AG20443 (cell line): ENCODE measurements around the gene NPFFR1.
"Not testable (repeated sequence)": the region's sequence is repeated elsewhere in the genome, so short reads cannot be mapped to it uniquely, and the experiment has no call there.

Experiments
- DNase-seq: peaks from one replicate; pipeline ENCODE4 v3.0.0; 2012; ENCODE audit warnings: low spot score, mixed read lengths

NPFFR1 gene

DNA sequence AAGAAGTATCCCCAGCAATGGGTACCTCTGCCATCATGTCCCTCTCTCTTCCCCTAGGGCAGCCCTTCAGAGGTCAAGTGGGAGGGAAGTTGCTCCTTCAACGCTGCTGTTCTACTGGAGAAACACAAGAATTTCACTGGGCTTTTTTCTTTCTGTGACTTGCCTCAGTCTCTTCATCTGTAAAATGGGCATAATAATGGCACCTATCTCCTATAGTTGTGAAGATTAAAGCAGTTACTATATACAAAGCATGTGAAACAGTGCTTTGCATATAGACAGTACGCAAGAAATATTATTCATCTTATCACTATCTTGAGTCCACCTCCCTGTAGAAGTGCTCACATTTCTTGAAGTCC lies 1.6 kb upstream of the NPFFR1 start:
- DNase-seq = no peak

DNA sequence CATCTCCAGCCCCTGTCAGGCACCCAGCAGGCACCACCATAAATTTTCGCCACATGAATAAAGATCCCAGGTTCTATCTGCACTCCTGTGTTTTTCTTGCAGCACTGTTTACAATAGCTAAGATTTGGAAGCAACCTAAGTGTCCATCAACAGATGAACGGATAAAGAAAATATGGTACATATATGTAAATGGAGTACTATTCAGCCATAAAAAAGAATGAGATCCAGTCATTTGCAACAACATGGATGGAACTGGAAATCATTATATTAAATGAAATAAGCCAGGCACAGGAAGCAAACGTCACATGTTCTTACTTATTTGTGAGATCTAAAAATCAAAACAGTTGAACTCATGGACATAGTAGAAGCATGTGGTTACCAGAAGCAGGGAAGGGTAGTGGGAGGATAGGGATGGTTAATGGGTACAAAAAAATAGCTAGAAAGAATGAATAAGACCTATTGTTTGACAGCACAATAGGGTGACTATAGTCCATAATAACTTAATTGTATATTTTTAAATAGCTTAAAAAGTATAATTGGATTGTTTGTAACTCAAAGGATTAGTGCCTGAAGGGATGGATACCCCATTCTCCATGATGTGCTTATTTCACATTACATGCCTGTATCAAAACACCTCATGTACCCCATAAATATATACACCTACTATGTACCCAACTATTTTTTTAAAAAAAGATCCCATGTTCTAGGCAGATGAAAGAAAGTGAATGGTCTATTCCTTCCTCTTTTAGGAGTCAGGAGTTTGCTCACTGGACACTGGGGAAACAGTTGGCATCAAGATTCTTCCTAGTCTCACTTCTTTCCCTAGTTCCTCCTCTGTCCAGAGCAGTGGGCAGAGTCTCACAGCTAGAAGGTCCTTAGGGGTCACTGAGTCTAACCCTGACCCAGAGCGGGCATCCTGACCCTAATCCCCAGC lies 1.0 kb upstream of the NPFFR1 start:
- no peak for DNase-seq

DNA sequence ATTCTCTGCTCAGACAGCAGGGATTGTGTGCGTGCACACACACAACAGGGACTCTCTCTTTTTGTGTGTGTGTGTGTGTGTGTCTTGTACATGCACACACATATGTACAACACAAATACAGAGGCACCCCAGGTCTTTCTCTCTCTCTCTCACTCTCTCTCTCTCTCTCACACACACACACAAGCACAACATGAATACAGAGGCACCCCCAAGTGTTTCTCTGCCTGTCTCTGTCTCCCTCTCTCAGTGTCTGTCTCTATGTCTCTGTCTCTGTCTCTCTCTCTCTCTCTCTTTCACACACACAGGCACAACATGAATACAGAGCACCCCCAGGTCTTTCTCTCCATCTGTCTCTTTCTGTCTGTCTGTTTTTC lies 746 bp downstream of the NPFFR1 start:
- DNase-seq = no peak

DNA sequence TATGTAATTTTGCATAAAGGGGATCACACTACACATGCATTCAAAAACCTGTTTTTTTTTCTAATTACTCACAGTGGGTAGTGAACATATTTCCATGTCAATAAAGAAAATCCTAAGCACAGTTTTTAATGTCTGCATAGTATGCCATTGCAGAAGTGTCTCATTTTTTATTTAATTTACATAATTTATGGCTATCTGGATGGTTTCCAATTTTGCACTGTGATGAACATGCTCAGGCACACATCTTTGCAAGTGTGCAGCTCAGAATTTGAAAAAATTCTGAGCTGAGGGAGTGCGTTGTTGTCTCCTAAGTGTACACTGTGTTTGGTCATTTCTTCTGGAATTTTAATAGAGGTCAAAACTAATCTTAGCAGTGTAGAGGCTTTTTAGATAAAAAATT lies 2.2 kb downstream of the NPFFR1 start:
- no peak for DNase-seq

DNA sequence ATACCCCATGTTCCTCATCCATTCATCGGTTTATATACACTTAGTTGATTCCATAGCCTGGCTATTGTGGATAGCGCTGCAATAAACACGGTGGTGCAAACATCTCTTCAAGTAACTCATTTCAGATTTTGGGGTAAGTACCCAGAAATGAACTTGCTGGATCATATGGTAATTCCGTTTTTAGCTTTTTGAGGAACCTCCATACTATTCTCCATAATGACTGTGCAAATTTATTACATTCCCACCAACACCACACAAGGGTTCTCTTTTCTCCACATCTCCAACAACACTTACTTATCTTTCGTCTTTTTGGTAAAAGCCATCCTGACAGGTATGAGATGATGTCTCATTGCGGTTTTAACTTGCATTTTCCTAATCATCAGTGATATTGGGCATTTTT lies 3.7 kb downstream of the NPFFR1 start:
- no peak for DNase-seq

DNA sequence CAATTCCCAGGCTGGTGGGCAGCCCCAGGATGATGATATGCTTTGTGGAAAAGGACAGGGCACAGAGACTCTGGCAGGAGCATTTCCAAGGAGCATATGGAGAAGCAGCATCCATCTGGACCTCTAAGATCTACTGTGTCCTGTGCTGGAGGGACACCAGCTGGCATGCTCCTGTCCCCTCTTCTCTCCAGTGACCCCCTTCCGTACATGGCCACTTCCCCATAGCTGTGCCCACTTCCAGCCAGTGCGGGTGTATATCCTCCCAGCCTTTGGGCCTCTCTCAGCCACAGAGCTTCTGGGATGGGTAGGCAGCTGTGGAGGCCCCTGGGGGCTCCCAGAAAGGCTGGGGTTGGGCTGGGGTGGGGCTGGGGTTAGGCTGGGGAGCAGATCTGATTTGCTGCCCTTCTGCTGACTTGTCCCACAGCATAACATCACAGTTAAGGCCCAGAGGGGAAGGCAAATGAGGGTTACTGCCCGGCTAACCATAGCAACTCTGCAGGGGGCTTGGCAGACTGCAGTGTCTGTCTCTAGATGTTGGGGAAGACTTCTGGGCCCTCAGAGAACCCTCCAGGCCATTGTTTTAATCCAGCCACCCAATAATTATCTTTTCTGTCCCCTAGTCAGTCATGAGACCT lies 6.3 kb downstream of the NPFFR1 start:
- DNase-seq = no peak

DNA sequence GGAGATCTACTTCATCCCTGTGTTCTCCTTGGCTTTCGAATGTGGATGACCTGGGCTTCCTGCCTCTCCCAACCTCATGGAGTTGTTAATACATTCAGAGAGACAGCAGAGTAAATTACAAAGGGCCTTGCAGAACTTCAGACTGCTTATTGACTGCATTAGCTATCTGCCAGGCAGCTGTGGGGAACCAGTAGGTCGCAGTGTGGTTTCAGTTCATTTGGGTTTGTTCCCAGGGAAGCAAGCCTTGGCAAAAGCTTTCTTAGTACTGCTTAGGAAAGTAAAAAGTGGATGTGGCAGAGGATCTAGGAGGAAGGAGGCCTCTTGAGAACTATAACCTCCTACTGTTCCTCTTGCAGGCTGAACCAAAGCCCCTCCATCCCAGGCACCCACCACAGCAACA lies 9.2 kb downstream of the NPFFR1 start:
- DNase-seq = peak; percentile 83

DNA sequence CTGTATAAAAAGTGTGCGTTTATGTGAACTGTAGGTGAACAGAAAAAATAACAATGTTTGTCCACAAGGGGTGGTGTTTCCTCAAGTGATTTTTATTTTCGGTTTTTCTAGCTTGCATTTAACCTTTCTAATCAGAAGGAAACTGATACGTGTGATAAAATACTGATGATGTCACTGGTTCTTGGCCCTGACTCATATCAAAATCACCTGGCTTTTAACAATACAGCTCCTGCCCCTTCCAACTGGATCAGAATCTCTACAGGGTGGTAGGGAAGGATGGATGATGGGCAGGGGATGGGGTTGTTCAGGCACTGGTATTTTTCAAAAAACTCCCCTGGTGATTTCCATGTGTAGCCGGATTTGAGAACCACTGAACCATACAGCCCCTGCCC lies 10.9 kb downstream of the NPFFR1 start:
- DNase-seq = no peak

DNA sequence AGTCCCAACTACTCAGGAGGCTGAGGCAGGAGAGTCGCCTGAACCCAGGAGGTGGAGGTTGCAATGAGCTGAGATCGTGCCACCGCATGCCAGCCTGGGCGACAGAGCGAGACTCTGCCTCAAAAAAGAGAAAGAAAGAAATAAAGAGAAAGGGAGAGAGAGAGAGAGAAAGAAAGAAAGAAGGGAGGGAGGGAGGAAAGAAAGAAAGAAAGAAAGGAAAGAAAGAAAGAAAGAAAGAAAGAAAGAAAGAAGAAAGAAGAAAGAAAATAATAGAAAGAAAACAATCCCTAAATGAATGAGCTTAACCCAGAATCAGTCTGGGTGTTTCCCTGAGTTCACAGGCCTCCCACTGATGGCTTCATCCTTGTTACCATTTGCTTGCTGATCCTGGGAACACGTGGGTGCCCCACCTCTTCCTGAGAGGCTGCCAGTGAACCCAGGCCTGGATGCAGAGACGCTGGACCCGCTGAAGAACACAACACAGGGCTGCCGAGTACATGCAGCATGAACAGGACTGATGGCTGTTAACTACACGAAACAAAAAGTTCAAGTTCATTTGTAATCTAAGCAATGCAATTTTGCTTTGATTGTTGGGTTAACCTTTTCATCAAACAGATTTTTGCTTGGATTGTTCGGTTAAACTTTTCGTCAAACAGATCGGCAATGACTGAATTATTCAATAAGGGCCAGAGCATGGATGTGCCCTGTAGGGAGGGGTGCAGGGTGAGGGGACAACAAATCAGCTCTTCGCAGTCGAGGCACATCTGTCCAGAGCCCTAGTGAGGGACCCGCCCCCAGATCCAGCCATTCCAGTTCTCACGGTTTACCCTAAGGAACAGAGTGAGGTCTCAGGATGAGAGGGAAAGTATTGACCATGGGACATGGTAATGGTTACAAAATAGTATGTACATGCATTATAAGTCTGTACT lies 11.5 kb downstream of the NPFFR1 start:
- DNase-seq = peak; percentile 55

DNA sequence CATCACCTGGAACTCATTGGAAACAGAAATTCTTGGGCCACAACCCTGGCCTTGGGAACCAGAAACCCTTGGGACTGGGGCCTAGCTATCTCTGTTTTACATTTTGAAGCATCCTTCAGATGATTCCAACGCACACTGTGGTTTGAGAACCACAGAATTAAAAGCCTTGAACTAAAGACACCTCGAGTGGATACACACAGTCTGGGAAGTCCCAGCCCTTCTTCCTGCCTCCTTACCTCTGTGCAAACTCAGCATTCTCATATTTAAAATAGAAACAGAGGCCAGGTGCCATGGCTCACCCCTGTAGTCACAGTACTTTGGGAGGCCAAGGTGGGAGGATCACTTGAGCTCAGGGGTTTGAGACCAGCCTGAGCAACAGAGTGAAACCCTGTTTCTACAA lies 12.9 kb downstream of the NPFFR1 start:
- DNase-seq = no peak

DNA sequence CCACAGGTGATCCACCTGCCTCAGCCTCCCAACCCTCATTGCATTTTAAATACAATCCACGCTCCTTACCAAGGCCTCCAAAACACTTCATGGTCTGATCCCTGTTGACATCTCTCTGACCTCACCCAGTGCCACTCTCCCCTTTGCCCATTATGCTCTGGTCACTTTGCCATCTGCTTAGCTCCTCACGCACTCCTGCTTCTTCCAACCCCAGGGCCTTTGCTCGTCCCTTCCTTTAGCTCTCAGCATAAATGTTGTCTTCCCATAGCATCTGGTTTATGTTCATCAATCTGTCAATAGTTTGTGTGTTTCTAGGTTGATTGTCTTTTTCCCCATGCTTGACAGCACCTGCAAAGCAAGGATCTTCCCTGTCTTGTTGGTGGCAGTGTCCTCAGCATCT lies 14.1 kb downstream of the NPFFR1 start:
- DNase-seq = no peak

DNA sequence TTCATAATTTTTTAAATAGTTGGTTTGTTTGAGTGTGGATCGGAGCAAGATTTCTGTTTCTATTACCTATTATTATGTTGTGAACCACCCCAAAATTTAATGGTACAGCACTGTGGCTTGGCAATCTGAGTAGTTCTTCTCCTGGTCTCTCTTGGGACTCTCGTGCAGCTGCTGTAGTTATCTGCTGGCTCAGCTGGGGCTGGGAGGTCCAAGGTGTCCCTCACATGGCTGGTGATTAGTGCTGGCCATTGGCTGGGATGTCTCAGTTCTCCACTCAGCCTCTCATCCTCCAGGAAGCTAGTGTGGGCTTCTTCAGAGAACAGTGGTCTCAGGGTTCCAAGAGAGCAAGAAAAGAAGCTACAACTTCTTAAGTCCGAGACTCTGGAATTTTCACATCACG lies 15.4 kb downstream of the NPFFR1 start:
- no peak for DNase-seq

DNA sequence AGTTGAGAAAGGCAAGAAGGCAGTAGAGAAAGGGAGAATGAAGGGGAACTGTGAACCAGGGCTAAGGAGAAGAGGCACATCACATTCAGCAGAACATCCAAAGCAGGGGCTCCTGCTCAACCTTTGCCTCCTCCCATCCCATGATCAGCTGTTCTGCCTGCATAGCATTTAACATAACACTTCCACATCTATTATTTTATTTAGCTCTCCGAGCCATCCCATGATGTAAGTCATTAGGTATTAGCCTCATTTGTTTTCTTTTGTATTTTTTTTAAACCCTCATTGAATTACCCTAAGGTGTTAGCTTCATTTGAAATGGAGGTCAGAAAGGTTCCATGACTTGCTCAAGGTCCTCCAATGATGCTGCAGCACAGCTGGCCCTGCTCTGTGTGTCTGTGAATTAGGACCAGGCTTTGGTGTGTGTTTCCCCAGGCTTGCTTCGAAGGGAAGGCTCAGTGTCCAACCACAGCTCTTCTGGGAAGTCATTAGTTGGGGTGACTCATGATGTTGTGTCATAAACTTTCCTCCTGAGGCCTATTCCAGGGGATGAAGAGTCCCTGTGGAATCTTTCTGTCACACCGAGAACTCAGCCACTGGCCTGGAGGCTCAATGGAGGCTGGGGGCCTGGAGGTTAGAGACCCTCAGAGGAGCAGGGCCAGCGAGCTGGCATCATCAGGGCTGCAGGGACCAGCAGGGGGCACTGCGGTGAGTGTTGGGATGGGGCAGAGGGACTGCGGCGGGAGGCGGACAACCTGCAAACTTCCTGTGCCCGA lies 16.5 kb downstream of the NPFFR1 start:
- DNase-seq = peak; percentile 95

DNA sequence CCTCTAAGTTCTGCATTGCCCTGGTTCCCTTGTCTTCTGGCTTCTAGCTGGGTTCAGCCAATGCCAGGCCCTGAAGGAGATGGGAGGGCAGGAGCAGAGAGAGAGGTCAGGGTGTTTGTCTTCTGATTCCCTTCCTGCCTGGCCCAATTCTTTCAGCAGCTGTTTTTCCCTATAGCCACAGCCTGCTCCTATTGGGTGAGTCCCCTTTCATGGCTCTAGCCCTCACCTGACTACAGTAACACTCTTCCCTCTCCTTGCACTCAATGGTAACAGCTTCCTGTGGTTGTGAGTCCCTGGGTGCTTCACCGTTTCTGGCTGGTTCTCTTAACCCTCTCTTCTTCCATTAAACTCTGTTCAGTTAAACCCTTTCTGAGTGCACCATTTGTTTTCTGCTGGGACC lies 17.1 kb downstream of the NPFFR1 start:
- no peak for DNase-seq

DNA sequence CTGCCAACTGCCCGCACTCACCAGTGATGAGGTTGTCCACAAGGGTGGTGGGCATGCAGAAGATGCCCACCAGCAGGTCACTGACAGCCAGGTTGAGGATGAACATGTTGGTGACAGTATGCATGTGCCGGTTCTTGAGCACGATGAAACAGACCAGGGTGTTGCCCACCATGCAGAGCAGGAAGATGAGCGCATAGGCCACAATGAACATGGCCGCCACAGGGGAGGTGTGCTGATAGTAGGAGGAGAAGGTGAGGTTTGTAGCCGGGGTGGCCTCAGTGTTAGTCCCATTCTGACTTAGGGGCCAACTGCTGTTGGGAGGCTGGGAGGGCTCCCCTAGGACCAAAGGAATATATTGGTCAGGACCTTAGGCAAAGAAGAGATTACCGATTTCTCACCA lies 17.7 kb downstream of the NPFFR1 start:
- no peak for DNase-seq

DNA sequence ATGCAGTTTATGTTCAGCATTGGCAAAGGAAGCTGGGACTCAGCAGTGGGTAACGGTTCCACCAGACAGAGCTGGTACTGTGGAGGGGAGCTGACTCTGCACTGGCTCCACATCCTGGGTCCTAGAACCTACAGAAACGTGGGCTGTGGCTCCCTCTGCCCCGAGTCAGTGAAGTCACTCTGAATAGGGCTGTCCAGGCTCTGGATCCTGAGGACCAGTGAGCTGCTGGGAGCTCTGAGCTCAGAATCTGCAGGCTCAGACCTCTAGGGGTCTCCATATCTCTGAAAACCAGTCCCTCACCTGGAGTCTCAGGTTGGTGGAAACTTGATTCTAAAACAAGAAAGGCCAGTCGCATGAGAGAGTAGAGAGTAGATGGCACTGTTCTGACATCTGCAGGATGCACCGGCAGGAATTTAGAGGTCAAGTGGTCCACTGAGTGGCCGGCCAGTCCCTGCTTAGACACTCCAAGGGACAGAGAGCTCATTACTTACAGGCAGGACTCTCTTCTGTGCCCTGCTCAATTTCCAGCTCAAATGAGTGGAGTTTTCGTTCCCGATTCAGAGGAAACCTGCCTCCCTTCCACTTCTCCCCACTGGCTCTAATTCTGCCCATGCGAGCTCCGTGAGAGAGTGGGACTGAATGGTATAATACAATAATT lies 18.6 kb downstream of the NPFFR1 start:
- no peak for DNase-seq

DNA sequence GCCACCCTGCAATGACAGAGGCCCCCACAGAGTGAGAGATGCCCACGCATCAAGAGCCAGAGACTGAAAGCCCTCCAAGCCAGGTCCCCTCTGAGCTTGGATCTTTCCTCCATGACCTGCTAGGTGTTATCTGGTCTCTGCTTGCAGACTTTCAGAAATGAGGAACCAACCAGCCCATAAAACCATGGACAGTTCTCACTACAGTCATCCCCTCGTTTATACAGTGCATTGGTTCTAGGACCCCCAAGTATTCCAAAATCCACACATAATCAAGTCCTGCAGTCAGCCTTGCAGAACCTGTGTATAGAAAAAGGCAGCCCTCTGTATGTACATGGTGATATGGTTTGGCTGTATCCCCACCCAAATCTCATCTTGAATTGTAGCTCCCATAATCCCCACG lies 23.1 kb downstream of the NPFFR1 start:
- DNase-seq = no peak

DNA sequence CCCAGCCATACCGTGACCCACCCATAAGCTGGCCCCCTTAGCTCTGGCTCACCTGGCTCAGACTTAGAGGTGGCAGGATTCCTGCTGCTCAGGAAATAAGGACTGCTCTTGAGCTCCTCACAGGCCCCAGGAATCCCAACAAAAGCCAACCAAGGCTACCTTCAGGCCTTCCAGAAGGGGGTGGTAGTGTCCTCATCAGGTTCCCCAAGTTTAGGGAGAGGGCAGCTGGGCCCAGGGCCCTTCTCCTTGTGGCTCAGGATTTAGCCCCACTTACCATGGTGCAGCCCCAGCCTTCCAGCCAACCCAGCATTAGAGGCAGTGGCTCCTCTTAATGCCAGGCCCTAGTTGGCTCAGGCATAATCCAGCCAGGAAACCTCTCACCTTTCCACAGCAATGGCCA lies 23.5 kb downstream of the NPFFR1 start:
- DNase-seq = no peak

DNA sequence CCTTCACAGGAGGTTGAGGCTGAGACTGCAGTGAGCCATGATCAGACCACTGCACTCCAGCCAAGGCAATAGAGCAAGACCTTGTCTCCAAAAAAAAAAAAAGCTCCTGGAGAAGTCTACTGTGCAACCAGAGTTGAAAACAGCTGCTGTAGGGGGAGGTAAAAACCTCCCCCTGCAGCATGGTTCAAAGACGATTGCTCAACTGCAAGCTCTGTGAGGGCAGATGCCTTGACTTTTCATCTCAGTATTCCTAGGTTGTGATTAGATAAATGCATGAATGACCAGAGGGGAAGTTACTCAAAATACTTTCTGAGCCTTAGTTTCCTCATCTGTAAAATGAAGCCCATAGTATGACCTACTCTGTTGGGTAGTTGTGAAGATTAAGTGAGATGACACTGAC lies 25.6 kb downstream of the NPFFR1 start:
- DNase-seq = no peak

DNA sequence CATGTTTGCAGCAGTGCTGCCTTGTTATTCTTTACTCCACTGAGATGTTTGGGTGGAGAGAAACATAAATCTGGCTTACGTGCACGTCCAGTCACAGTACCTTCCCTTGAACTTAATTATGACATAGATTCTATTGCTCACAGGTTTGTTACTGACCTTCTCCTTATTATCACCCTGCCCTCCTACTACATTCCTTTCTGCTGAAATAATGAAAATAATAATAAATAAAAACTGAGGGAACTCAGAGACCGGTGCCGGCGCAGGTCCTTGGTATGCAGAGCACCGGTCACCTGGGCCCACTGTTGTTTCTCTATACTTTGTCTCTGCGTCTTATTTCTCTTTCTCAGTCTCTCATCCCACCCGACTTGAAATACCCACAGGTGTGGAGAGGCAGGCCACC lies 26.0 kb downstream of the NPFFR1 start:
- not testable (repeated sequence) for DNase-seq

DNA sequence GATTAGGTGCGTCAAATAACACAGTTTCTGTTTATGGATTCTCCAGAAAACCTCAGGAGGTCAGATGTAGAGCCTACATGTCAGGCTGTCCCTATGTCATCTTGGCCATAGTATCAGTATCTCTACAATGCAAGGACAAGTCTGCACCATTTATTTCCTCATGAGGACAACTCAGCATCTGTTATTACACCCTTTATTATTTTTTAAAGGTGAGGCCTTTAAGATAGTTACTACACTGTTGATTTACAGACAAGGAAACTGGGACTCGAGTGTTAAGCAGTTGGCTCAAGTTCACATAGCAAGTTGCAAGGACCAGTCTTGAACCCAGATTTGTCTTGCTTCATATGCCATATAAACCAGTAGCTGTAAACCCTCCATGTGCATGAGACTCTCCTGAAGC lies 27.3 kb downstream of the NPFFR1 start:
- no peak for DNase-seq
